Calu3 (cell line): ENCODE data around the gene MRPL21. TPM values are rescaled to one million over a fixed set of nuclear protein-coding genes. Genes with fewer than 3 reads are reported as not detected.
A peak's percentile ranks its signal among the peaks of the same experiment; 100 is the strongest.

Experiments used
- BruUV-seq: library from RNA; stranded (reverse); fragments of 400-500 nt; replicated peaks from 2 replicates; lab custom pipeline; 2021; lab: Mats Ljungman, UMichigan
- CTCF ChIA-PET: fragments of 300-600 bp; sonication (Branson Sonifier 250); formaldehyde crosslinking; loops from one replicate; lab custom pipeline; 2022; ENCODE audit warnings: antibody characterized with exemption; lab: Charles Lee
- DNase-seq: peaks from one replicate; pipeline ENCODE4 v3.0.0; 2022
- H3K27ac Mint-ChIP-seq: one replicate; pipeline ENCODE4 v1.8.0; 2022; ENCODE audit warnings: mixed read lengths; ENCODE audit not compliant: unreplicated experiment
- H3K27me3 Mint-ChIP-seq: one replicate; pipeline ENCODE4 v1.8.0; 2022; ENCODE audit warnings: mixed read lengths; ENCODE audit not compliant: unreplicated experiment
- H3K36me3 Mint-ChIP-seq: one replicate; pipeline ENCODE4 v1.8.0; 2022; ENCODE audit warnings: mild to moderate bottlenecking, moderate library complexity, mixed read lengths; ENCODE audit not compliant: insufficient read depth, unreplicated experiment
- H3K4me1 Mint-ChIP-seq: one replicate; pipeline ENCODE4 v1.8.0; 2022; ENCODE audit warnings: mild to moderate bottlenecking, low read depth, mixed read lengths; ENCODE audit not compliant: unreplicated experiment
- H3K4me3 Mint-ChIP-seq: one replicate; pipeline ENCODE4 v1.8.0; 2022; ENCODE audit warnings: mild to moderate bottlenecking, low read depth, moderate library complexity, mixed read lengths; ENCODE audit not compliant: unreplicated experiment
- H3K9me3 Mint-ChIP-seq: one replicate; pipeline ENCODE4 v1.8.0; 2022; ENCODE audit warnings: low read depth, mixed read lengths; ENCODE audit not compliant: unreplicated experiment
- CTCF ChIP-seq: fragments of 200-600 bp; IDR thresholded peaks from one replicate; pipeline ENCODE4 v1.8.0; 2022; ENCODE audit warnings: antibody characterized with exemption; ENCODE audit not compliant: unreplicated experiment
- intact Hi-C: fragments of 100-400 bp; cut with micrococcal nuclease; formaldehyde crosslinking; loops from one replicate; pipeline ENCODE4 v1.10.0; 2022; ENCODE audit not compliant: unreplicated experiment
- total RNA-seq: library from RNA; stranded (reverse); gene quantifications from 2 replicates; pipeline ENCODE4 v1.2.3, GENCODE V29; 2022

Gene MRPL21
- total RNA-seq, 1 experiment from 2014 or later: 79.7 TPM

DNA sequence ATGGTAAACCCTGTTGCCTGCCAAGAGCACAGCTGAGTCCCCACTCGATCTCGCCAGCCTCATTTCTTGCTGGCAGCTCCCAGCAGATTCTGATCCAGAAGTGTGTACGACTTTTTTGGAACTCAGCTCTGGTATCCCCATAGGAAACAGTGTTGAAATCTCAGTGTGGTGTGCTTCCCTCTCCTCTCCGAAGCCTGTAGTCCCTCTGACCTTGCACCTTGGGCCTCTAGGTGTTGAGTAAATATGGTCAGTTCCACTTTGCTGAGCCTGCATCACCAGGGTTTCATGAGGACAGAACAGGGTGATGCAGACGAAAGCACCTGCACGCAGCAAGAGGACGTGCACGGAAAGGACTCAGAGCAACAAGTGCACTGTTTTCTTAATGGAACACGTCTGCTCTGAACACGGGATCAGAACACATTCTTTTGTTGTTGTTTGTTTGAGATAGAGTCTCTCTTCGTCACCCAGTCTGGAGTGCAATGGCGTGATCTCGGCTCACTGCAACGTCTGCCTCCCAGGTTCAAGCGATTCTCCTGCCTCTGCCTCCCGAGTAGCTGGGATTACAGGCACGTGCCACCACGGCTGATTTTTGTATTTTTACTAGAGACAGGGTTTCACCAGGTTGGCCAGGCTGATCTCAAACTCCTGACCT is 58.2 kb downstream of the MRPL21 start:
- H3K36me3 Mint-ChIP-seq: peaks cover 31% of the 10 kb centered on the region
- DNase-seq: no peak
- no peak overlapping the region for H3K27ac Mint-ChIP-seq
- H3K4me3 Mint-ChIP-seq: no peak overlapping the region
- no peak for TF ChIP-seq CTCF
- CTCF ChIA-PET: no interaction called here
- no TSS peak for BruUV-seq
- peaks cover 14% of the 10 kb centered on the region for H3K27me3 Mint-ChIP-seq
- peaks cover 13% of the 10 kb centered on the region for H3K4me1 Mint-ChIP-seq
- no peaks in the 10 kb centered on the region for H3K9me3 Mint-ChIP-seq
- intact Hi-C loops: no loop called here

DNA sequence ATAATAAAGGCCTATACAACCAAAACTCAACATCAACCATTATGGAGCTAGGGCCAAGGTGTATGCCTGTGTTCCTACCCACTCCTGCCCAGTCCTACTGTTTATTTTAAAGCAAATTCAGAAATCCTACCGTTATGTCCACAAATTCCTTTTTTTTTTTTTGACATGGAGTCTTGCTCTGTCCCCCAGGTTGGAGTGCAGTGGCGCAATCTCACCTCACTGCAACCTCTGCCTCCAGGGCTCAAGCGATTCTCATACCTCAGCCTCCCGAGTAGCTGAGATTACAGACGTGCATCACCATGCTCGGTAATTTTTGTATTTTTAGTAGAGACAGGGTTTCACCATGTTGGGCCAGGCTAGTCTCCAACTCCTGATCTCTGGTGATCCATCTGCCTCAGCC is 58.8 kb downstream of the MRPL21 start:
- no peak overlapping the region for H3K4me3 Mint-ChIP-seq
- peaks cover 14% of the 10 kb centered on the region for H3K4me1 Mint-ChIP-seq
- H3K36me3 Mint-ChIP-seq: peaks cover 38% of the 10 kb centered on the region
- DNase-seq: no peak
- CTCF ChIA-PET: no interaction called here
- BruUV-seq: no TSS peak
- no peak for TF ChIP-seq CTCF
- peaks cover 14% of the 10 kb centered on the region for H3K27me3 Mint-ChIP-seq
- H3K9me3 Mint-ChIP-seq: no peaks in the 10 kb centered on the region
- no peak overlapping the region for H3K27ac Mint-ChIP-seq
- intact Hi-C loops: no loop called here

GRCh38 chr11:68844376-68844775 is 59.3 kb downstream of the MRPL21 start:
- BruUV-seq: no TSS peak
- CTCF ChIA-PET: interaction anchor here (1.2 kb wide), 1 partner anchor 19 kb away, joined by 5 read pairs; no protein-coding TSS in a partner anchor
- Mint-ChIP-seq H3K9me3 (no peaks in the 10 kb centered on the region), H3K27ac (no peak overlapping the region), H3K36me3 (peaks cover 42% of the 10 kb centered on the region), H3K27me3 (peaks cover 14% of the 10 kb centered on the region), H3K4me1 (peaks cover 19% of the 10 kb centered on the region), H3K4me3 (peak overlapping the region; percentile 90)
- intact Hi-C loops: no loop called here
- DNase-seq: no peak
- TF ChIP-seq CTCF: no peak

DNA sequence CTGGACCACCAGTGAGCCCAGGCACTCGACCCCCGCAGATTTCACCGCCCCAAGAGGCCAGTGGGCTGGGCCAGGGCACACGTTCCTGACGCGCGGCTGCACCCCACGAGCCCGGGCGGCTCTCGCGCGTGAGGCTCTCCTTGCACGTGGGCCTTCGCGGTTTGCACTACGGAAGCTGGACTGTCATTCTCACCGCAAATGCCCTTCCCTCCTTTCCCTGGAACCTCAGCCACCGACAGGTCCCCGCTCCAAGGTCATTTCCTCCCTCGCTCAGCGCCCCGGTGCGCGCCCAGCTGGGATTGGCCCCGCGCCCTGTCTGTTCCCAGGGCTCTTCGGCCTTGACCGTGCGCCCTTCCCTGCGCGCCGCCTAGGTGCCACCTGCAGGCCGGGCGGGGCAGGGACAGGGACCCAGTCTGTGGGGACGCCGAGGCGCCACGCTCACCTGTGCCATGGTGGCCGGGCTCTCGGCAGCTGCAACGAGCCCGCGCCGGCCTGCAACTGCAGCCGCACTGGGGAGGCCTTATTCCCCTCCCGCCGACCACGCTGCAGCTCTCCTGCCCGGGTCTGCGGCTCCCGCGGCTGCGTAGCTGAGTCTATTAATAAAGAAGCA is 59.8 kb downstream of the MRPL21 start:
- H3K9me3 Mint-ChIP-seq: no peaks in the 10 kb centered on the region
- peak; percentile 92 for DNase-seq
- H3K36me3 Mint-ChIP-seq: peaks cover 48% of the 10 kb centered on the region
- TF ChIP-seq CTCF: peak; percentile 81
- intact Hi-C loops: no loop called here
- peak overlapping the region; percentile 70 for H3K27ac Mint-ChIP-seq
- CTCF ChIA-PET: interaction anchor here (0.8 to 1.2 kb wide), 2 partner anchors 9 to 18 kb away, joined by 3 to 5 read pairs; no protein-coding TSS in a partner anchor
- no TSS peak for BruUV-seq
- H3K4me1 Mint-ChIP-seq: peaks cover 22% of the 10 kb centered on the region
- peak overlapping the region; percentile 90 for H3K4me3 Mint-ChIP-seq
- H3K27me3 Mint-ChIP-seq: peaks cover 14% of the 10 kb centered on the region
